Natural killer cell (primary cell): ENCODE data around the gene SP9. TPM values are rescaled to one million over a fixed set of nuclear protein-coding genes. Genes with fewer than 3 reads are reported as not detected.

Experiments
- ATAC-seq, 3 donors: fragments of 150-1000 bp in 2 of 3; fragments of 200-7000 bp in 1 of 3; cut with Tn5 transposase; 1 replicate in 1 of 3; 2 replicates in 2 of 3; pipeline ENCODE4 v1.10.0; 2021; ENCODE audit warnings: mild to moderate bottlenecking in 2 of 3, moderate library complexity in 2 of 3
- DNase-seq, 2 donors: peaks; one replicate each; pipeline versions ENCODE4 v3.0.0 to v3.0.0-alpha.2; 2013 to 2021; ENCODE audit warnings: mixed read lengths in 1 of 2
- H3K27ac ChIP-seq: one replicate; pipeline ENCODE4 v1.5.1; 2013; ENCODE audit warnings: mild to moderate bottlenecking, low read length
- H3K27me3 ChIP-seq: one replicate; pipeline ENCODE4 v1.6.1; 2013; ENCODE audit warnings: low read length; ENCODE audit not compliant: control insufficient read depth, insufficient read depth
- H3K36me3 ChIP-seq: one replicate; pipeline ENCODE4 v1.6.1; 2013; ENCODE audit warnings: low read length; ENCODE audit not compliant: control insufficient read depth, insufficient read depth
- H3K4me1 ChIP-seq: one replicate; pipeline ENCODE4 v1.6.1; 2013; ENCODE audit warnings: low read length; ENCODE audit not compliant: control insufficient read depth, insufficient read depth
- H3K4me3 ChIP-seq: one replicate; pipeline ENCODE4 v1.5.1; 2013; ENCODE audit warnings: low read length
- H3K9me3 ChIP-seq: one replicate; pipeline ENCODE4 v1.6.1; 2013; ENCODE audit warnings: low read length; ENCODE audit not compliant: control insufficient read depth, insufficient read depth
- H3K27ac Mint-ChIP-seq, 2 donors: one replicate each; pipeline ENCODE4 v1.8.0; 2022; ENCODE audit warnings: mild to moderate bottlenecking in 2 of 2, mixed read lengths in 2 of 2, moderate library complexity in 1 of 2
- H3K27me3 Mint-ChIP-seq, 2 donors: one replicate each; pipeline ENCODE4 v1.8.0; 2022; ENCODE audit warnings: low read depth in 2 of 2, mixed read lengths in 2 of 2
- H3K36me3 Mint-ChIP-seq: one replicate; pipeline ENCODE4 v1.8.0; 2022; ENCODE audit warnings: mixed read lengths
- H3K4me1 Mint-ChIP-seq, 2 donors: one replicate each; pipeline ENCODE4 v1.8.0; 2022; ENCODE audit warnings: mixed read lengths in 2 of 2
- H3K4me3 Mint-ChIP-seq: one replicate; pipeline ENCODE4 v1.8.0; 2022; ENCODE audit warnings: mild to moderate bottlenecking, moderate library complexity, mixed read lengths
- H3K9me3 Mint-ChIP-seq, 2 donors: one replicate each; pipeline ENCODE4 v1.8.0; 2022; ENCODE audit warnings: mixed read lengths in 2 of 2
- WGBS: methylation state at CpG from one replicate; pipeline ENCODE4 v1.1.7; 2013; ENCODE audit warnings: missing lambda C conversion rate; ENCODE audit not compliant: insufficient coverage; 5-methylcytosine and 5-hydroxymethylcytosine counted together
- intact Hi-C: fragments of 100-400 bp; cut with micrococcal nuclease; formaldehyde crosslinking; loops from one replicate; pipeline ENCODE4 v1.14.2; 2022
- total RNA-seq, 4 donors: library from RNA; stranded (reverse); fragments of 120-200 nt in 1 of 4; gene quantifications; one replicate each; pipeline versions ENCODE4 v1.2.3 to v1.2.4, GENCODE V29; 2013 to 2022
- TF ChIP-seq, protein P1 (sequence below): fragments of 200-600 bp; IDR thresholded peaks from one replicate; pipeline ENCODE4 v1.8.0; 2022; ENCODE audit warnings: antibody characterized with exemption

Gene SP9
- total RNA-seq, 3 donors from 2014 or later (not counting 1 experiment from before 2014, with no cell fraction given): not detected

DNA sequence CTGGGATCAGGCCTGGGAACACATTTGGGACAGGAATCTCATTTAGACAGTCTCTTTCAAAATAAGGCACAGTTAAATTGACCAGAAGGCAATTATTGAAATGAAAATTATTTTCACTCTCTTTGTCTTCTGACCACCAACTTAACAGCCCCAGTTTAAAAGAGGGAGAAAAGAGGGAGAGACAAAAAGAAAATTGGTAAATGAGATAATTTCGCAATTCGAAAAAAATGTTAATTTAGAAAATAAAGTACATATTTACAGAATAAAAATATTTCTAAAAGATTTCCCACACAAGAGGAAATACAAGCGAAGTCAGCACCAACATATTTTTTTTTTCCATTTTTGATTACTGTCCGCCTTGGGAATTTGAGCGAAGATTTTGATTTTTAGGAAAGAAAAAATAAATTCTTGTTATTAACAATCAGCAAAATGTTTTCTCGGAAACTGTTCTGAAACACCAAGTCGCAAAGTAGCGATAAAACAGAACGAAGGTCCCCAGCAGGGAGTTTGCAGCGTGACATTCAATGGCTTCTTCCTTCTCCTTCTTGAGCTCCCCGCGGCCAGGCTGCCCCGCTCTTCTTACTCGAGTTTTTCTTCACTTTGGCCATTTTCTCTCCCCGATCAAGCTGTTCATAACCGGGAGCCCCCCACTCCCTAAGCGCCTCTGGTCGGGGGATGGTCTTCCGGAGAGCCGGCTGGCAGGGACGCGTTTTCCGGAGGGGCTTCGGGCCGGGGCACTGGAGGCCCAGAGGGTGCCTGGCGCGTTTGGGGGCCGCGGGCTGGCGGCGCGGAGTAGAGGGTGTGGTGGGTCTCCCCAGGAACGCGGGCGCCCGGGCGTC lies 5.0 kb downstream of the SP9 start:
- Mint-ChIP-seq H3K27ac (peak overlapping the region in 1 of 2 donors; percentile 73), H3K36me3 (no peaks in the 10 kb centered on the region), H3K4me1 (peaks cover 40 to 63% of the 10 kb centered on the region in 2 donors), H3K4me3 (peak overlapping the region; percentile 28), H3K9me3 (no peaks in the 10 kb centered on the region), H3K27me3 (peaks cover 66 to 71% of the 10 kb centered on the region in 2 donors)
- WGBS: 4% methylated on average over 32 of the region's 37 CpGs
- H3K4me3 ChIP-seq: no peak overlapping the region
- ATAC-seq: no peak
- TF ChIP-seq, protein P1, sequence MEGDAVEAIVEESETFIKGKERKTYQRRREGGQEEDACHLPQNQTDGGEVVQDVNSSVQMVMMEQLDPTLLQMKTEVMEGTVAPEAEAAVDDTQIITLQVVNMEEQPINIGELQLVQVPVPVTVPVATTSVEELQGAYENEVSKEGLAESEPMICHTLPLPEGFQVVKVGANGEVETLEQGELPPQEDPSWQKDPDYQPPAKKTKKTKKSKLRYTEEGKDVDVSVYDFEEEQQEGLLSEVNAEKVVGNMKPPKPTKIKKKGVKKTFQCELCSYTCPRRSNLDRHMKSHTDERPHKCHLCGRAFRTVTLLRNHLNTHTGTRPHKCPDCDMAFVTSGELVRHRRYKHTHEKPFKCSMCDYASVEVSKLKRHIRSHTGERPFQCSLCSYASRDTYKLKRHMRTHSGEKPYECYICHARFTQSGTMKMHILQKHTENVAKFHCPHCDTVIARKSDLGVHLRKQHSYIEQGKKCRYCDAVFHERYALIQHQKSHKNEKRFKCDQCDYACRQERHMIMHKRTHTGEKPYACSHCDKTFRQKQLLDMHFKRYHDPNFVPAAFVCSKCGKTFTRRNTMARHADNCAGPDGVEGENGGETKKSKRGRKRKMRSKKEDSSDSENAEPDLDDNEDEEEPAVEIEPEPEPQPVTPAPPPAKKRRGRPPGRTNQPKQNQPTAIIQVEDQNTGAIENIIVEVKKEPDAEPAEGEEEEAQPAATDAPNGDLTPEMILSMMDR: no peak
- peaks cover 63% of the 10 kb centered on the region for H3K4me1 ChIP-seq
- no peaks in the 10 kb centered on the region for H3K36me3 ChIP-seq
- H3K27me3 ChIP-seq: peaks cover 85% of the 10 kb centered on the region
- peak in 1 of 2 donors; percentile 44 for DNase-seq
- intact Hi-C loops: loop anchor here (5.0 kb wide), 1 partner anchor 1733 kb away; no protein-coding TSS in a partner anchor
- no peaks in the 10 kb centered on the region for H3K9me3 ChIP-seq
- no peak overlapping the region for H3K27ac ChIP-seq

DNA sequence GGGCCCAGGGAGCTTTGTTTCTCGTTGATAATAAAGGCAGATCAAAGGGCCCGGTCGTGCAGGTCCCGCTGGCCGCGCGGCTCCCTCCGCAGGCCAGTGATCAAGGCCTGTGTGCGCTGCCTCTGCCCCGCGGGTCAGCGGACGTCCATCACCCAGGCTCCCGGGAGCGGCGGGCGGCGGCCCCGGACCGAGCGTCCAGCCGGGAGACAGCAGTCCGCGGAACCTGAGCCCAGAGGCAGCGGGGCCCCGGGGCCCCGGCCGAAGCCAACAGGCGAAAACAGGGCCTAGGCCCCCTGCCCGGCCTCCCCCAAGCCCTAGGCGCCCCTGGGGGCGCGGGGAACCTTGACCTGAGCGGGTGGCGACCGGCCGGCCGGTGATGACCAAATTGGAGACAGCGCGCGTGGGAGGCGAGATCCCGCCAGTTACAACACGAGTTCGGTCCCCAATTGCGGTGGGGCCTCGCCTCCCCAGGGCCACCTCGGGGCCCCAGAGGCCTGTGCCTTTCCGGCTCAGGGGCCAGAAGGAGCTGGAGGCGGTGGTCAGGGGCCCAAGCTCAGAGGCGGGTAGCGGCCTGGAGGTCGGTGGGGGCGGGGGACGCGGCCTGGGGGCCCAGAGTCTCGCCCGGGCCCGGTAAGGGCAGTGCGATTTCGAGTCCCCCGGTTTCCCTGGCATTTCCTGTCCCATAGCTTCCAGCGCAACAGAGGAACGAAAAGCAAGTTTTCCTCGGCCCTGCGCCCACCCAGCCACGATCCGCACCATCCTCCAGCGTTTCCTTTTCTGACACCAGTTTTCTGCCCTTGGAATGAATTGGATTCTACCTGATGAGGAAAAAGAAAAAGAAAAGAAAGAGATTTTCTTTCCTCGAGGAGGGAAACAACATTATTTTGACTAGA lies 5.9 kb downstream of the SP9 start:
- no peaks in the 10 kb centered on the region for H3K9me3 ChIP-seq
- intact Hi-C loops: loop anchor here (1.0 kb wide), 5 partner anchors 92 to 1313 kb away; partner anchors contain the start of gene OLA1
- peaks cover 81% of the 10 kb centered on the region for H3K27me3 ChIP-seq
- 9% methylated on average over 70 of the region's 70 CpGs for WGBS
- Mint-ChIP-seq H3K27ac (peak overlapping the region in 1 of 2 donors; percentile 87), H3K4me3 (peak overlapping the region; percentile 88), H3K36me3 (no peaks in the 10 kb centered on the region), H3K9me3 (no peaks in the 10 kb centered on the region), H3K4me1 (peaks cover 35 to 55% of the 10 kb centered on the region in 2 donors), H3K27me3 (peaks cover 62 to 70% of the 10 kb centered on the region in 2 donors)
- H3K4me1 ChIP-seq: peaks cover 54% of the 10 kb centered on the region
- no peaks in the 10 kb centered on the region for H3K36me3 ChIP-seq
- no peak overlapping the region for H3K4me3 ChIP-seq
- TF ChIP-seq, protein P1: no peak
- ATAC-seq (no peak), DNase-seq (peak in 1 of 2 donors; percentile 36)
- no peak overlapping the region for H3K27ac ChIP-seq

DNA sequence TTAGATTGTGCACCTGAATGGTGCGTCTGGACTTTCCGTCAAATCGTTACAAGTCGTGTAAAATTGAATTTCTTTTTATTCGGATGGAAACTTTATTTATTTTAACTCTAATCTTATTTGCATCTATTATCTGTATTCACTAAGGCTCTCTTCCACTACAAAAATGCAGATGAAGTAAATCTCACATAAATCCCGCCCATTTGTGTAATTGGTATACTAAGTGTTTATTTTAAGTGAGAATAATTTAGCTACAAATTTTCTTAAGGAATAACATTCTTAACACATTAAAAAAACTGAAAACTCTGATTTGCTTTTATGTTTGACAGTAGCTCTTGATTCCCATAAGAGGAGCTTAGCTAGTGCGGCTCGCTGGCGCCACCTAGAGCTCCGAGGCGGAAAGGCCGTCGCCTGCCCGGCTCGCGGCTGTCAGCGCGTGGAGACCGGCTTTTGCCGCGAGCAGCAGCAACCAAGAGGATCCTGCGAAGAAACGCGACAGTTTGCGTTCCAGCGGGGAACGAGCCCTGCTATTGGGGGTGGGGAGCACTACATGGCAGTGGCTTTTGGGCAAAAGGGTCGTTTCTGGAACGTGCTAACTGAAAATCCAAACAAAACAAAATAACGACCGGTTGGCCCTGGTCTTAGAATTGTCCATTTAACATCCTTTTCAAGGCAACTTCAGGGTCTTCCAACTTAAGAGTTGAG lies 6.7 kb downstream of the SP9 start:
- TF ChIP-seq, protein P1: peak; percentile 96
- Mint-ChIP-seq H3K9me3 (no peaks in the 10 kb centered on the region), H3K36me3 (no peaks in the 10 kb centered on the region), H3K4me1 (peaks cover 34 to 50% of the 10 kb centered on the region in 2 donors), H3K27me3 (peaks cover 59 to 70% of the 10 kb centered on the region in 2 donors), H3K4me3 (peak overlapping the region; percentile 88), H3K27ac (peak overlapping the region; percentile 75 to 87)
- Histone ChIP-seq H3K27ac (no peak overlapping the region), H3K36me3 (no peaks in the 10 kb centered on the region), H3K4me3 (no peak overlapping the region), H3K4me1 (peaks cover 48% of the 10 kb centered on the region), H3K27me3 (peaks cover 75% of the 10 kb centered on the region), H3K9me3 (no peaks in the 10 kb centered on the region)
- intact Hi-C loops: loop anchor here (1.0 kb wide), 5 partner anchors 93 to 1314 kb away; partner anchors contain the start of gene OLA1
- 2% methylated on average over 29 of the region's 31 CpGs for WGBS
- ATAC-seq: peak; percentile 77 to 86 (median 77)
- DNase-seq: peak; percentile 87 to 92
